NCI-H1417 (cell line): ENCODE data around the gene OSBPL3.

ENCODE experiments used
- DNase-seq, 3 experiments: peaks; one replicate each; lab custom pipeline; 2025; lab: John Stamatoyannopoulos, UW

Gene OSBPL3

DNA sequence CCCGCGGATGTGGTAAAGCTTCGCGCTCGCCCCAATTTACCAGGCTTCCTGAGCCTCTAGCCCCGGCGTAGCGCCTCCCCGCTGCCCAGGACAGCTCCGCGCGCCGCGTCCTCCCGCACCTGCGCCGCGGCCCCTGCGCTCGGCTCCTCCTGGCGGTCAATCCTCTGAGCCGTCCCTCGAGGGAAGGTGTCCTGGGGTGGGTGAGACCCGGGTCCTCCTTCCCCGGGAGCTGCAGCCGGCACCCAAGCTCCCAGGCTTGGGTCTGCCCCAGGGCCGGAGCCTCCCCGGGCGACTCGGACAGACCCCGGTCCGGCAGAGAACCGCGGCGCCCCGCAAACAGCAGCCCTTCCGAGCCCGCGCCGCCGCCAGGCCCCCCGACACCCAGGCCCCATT lies 512 bp downstream of the OSBPL3 start:
- DNase-seq: peak in 2 of 3 experiments; percentile 78 to 83

DNA sequence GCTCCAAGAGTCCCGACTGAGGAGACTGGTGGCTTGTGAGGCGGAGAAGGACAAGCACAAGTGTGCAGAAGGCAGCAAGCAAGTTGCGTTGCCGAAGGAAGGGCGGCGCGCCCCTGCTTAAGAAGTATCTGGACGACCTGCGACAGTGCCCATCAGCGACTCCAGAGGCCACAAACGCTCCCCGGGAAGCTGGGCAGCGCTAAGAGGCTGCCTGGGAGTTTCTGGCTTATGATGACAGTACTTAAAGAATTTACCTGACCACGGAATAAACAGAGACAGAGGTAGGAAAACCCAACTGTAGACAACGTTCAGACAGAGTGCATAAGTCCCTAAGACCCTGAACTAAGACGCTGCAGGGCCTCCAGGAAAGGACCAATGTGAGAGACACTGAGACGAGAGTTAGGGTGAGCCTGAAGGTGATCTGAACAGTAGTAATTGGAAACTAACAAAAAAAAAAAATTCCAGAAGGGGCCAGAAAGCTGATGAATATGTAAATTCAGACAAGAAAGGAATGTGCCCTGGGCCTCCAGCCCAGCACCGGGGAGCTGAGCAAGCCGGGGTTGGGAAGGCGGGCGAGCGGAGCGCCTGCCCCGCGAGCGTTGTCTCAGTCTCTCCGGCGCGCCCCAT lies 1.0 kb downstream of the OSBPL3 start:
- DNase-seq: no peak

- DNase-seq: no peak
These were observed 4.2 kb downstream of the OSBPL3 start for GRCh38 chr7:24975644-24976260.

DNA sequence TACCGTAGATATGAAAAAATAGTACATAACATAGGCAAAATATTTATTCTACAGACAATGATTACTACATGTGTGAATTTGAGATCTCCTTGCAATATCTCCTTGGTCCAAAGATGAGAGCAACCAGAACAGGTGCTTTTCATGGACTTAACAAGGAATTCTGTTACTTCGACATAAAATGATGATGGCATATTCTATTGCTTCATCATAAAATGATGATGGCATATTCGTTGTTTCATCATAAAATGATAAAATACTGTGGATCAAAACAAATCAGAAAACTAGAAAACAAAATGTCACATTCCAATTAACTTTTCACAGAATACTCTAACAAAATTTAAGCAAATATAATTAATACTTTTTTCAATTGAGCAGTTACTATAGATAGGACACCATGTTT lies 4.8 kb downstream of the OSBPL3 start:
- DNase-seq: no peak

GRCh38 chr7:24974026-24974832 lies 5.7 kb downstream of the OSBPL3 start:
- no peak for DNase-seq

- DNase-seq: no peak
These were observed 7.0 kb downstream of the OSBPL3 start for GRCh38 chr7:24972991-24973390.

DNA sequence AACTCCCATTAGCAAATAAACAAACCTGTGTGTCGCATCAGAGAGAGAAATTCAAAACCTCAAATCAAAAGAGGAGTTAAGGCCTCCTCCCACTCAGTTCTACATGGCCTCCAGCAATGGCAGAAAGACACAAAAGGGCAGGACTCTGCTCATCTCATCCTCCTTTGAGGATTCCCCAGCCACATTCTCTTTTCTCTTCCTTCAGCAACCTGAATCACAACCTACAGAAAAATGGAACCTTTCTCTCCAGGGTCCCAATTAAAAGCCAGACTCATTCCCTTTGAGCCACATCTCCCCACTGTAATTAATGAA lies 7.9 kb downstream of the OSBPL3 start:
- no peak for DNase-seq

DNA sequence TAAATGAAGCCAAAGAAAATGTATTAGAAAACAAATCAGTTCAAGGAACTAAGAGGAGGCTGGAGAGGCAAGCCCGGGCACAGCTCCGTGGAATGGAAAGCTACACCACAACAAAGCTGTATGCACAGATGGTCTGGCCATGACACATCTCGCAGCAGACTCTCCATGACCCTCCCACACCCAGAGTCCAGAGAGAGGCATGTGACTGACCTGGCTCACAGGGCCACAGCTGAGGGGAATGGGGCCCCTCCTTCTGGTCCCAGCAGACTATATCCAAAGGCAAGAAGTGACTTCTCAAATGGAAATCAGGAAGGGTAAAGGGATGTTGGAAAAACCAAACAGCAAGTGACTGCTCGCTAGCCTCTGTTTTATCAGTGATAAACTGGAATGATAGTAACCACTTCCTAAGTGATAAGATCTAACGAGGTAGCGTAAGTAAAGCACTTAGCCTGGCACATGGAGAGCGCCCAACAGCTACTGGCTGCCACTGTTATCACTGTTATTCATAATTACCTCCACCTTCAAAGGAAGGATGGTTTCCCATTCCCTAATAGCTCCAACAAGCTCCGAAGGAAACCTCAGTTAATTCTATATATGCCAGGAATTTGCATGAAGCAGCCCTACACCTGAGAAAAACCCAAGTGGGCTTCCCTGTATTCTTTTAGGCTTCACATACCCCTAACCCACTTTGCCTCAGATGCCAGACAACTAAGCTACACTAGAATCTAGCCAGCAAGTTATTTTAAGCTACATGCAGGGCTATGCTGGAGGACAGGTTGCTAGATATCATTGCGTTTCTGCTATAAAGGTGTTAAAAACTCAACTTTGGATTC lies 8.4 kb downstream of the OSBPL3 start:
- no peak for DNase-seq

GRCh38 chr7:24970676-24971075 lies 9.3 kb downstream of the OSBPL3 start:
- DNase-seq: no peak

- no peak for DNase-seq
These were observed 11.8 kb downstream of the OSBPL3 start for GRCh38 chr7:24968165-24968564.

GRCh38 chr7:24967696-24968095 lies 12.3 kb downstream of the OSBPL3 start:
- DNase-seq: no peak

DNA sequence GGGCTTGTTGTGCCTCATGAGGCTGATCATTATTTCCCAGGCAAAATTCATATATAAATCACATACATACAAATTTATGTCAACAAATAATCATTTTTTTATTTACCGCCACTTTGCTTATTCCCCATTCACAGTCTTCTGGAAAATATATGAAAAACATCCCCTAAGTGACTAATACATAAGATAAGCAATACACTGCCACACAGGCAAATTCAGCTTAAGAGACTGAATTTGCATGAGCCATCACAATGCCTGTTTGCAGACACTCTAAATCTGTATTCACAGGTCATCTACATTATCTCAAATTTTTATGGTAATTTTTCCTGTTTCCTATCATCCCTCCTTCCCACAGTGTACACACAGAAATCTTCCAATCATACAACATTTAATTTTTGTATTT lies 13.2 kb downstream of the OSBPL3 start:
- DNase-seq: no peak

- peak in 2 of 3 experiments; percentile 25 to 70 for DNase-seq
These were observed 13.9 kb downstream of the OSBPL3 start for GRCh38 chr7:24965831-24966708.

GRCh38 chr7:24964191-24964590 lies 15.8 kb downstream of the OSBPL3 start:
- DNase-seq: no peak

DNA sequence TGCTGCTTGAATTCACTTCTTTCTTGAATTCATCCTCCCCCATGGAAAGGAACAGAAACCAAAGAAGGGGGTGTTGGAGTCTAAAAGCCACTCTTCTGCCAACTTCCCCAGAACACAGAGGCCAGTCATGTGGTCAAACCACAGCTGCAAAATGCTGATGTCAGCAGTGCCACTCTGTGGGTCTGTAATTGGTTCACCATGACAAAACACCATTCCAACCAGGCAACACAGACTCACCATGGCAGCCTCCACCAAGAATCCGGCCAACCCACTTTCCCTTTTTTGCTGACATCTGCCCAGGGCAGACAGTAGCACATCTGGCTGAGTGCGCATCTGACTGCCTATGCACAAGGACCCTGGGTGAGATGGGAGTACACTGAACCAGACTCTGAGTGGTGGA lies 16.8 kb downstream of the OSBPL3 start:
- no peak for DNase-seq

DNA sequence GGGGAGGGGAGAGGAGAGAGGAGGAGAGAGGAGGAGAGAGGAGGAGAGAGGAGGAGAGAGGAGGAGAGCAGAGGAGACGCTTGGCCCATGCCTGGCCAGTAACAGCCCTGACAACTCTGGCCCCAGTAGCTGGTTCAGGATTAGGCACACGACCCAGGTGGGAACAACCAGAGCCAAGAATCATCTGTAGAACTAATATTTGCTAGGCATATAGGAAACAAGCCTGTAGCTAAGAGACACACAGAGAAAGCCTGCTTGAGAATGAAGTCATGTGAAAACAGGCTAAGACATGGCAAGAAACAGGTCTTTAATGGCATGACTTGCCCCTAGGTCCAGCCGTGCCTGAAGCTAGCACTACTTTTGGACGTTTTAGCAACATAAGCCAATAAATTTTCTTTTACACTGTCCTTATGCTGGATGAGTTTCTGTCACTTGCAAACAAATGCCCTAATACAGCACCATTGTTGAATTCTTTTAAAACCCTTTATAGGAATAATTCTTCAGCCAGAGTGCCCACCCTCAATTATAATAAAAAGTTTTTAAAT lies 17.5 kb downstream of the OSBPL3 start:
- DNase-seq: no peak

DNA sequence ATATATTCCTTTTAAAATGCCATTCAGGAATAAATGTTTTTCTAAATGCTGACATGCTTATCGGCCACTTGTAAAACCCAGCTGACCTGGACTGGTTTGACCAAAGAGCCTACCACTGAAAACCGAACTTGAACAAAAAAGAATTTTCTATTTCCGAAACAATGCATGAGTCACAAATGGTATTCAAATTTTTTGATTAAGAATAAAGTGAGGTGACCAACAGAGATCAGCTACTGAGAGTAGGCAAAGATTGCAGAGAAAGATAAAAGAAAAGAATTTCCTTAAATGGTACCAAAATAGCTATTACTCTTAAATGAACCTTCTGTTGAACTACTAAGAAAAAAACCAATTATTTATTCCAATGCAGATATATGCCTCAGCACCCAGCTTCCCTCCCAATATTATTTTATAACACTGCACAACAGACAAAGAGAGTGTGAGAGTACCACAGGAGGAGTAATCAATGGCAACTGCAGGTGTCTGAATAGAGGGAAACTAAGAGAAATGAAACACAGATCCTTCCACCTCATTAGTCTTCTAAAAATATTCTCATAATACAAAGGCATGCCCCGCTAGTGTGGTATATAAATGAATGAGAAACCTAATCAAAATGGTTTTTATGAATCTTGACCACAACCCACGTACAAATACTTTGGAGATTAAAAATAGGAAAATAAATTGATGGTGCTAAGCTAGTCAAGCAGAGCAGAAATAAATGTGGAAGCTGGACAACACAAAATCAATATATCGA lies 20.1 kb downstream of the OSBPL3 start:
- DNase-seq: no peak

GRCh38 chr7:24958399-24958798 lies 21.6 kb downstream of the OSBPL3 start:
- DNase-seq: no peak

DNA sequence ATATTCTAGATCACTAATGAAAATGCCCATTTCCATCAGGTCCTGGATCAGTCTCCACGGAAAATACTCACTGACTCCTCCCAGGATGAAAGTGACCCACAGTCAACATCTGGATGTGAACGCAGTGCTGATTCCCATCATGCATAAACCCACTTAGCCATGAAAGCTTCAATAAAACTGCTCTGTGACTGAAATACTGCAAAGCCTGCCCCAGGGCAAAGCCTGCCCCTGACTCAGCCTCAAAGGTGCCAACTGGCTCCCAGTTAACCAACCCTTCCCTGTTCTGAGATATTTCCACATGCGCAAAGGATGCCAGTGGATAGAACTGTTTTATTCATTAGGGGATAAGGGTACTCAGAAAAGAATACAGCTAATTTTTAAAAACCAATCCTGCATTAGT lies 24.0 kb downstream of the OSBPL3 start:
- no peak for DNase-seq

DNA sequence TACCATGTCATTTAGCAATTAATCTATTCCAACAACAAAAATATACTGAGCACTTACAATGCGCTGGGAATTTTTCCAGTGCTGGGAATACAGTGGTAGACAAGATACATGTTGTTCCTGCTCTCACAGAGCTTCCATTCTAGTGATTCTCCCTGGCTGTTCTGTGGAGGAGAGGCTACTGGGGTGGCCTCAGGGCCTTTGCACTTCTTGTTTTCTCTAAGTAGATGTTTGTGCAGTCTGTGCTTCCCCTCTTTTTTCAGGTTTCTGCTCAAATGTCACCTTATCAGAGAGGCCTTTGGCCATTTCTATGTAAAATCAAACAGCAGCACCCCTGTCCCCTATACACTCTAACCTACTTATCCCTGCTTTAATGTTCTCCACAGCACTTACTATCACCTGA lies 24.7 kb downstream of the OSBPL3 start:
- no peak for DNase-seq

- no peak for DNase-seq
These were observed 27.5 kb downstream of the OSBPL3 start for GRCh38 chr7:24952464-24952863.
